NB4 (cell line): ENCODE data around the gene CEBPB.

Source experiments
- CTCF ChIP-seq: IDR thresholded peaks from one replicate; pipeline ENCODE4 v1.5.1; 2012; ENCODE audit warnings: low read depth, low read length
- MAX ChIP-seq: IDR thresholded peaks from 2 replicates; pipeline ENCODE4 v1.6.1; 2011; ENCODE audit warnings: low read depth, low read length
- POLR2A ChIP-seq: IDR thresholded peaks from 2 replicates; pipeline ENCODE4 v1.6.1; 2011; ENCODE audit warnings: mild to moderate bottlenecking; ENCODE audit not compliant: insufficient read length; ENCODE audit errors: extremely low read depth

- TF ChIP-seq MAX: no peak
- TF ChIP-seq CTCF: no peak
- no peak for TF ChIP-seq POLR2A
Measured at GRCh38 chr20:50211091-50211490, 20.5 kb downstream of the CEBPB start.
